ENCODE results near the gene CCNT1. TPM values are rescaled to one million over a fixed set of nuclear protein-coding genes. Genes with fewer than 3 reads are reported as not detected.
A peak's percentile ranks its signal among the peaks of the same experiment; 100 is the strongest.

The CCNT1 gene
- total RNA-seq (2014; rRNA removed; shearing (Covaris generic)) (23.6 and 30.9 TPM in 2 replicates), total RNA-seq (2022) (57.7 and 59.1 TPM in 2 replicates), Bru-seq, nascent RNA (percentile 91 among the genes with signal in this experiment), BruChase-seq, experiment 1, labeled RNA remaining after a 6-hour chase (percentile 83 among the genes with signal in this experiment), BruChase-seq, experiment 2, labeled RNA remaining after a 2-hour chase (percentile 98 among the genes with signal in this experiment)
- long read RNA-seq, full-length matches to known transcripts, result 3 of 14 reads
- long read RNA-seq, partial matches to known transcripts, result 0 of 14 reads
- long read RNA-seq, other reads (novel, unspliced or antisense), result 11 of 14 reads

- ChIA-PET POLR2A (interaction anchor here (0.6 to 1.4 kb wide), 5 partner anchors 34 to 149 kb away, joined by 3 to 4 read pairs (median 4); partner anchors contain the start of genes KANSL2 and RND1), CTCF (ENCODE audit: unreplicated experiment) (no interaction called here)
- peaks cover 47% of the 10 kb centered on the region for H3K79me2 ChIP-seq (ENCODE audit: insufficient read depth, low read depth, low read length)
- no peak for TF ChIP-seq EZH2phosphoT487 (IDR thresholded peaks at IDR 0.05; ENCODE audit: borderline replicate concordance, low read depth, low read length)
- TF ChIP-seq CTCF (conservative IDR thresholded peaks at IDR 0.05; ENCODE audit: low read length), result 0 out of 2 replicates have a peak, but pooled peaks have one; percentile 7
- H3K4me2 ChIP-seq (ENCODE audit: low read length), result peak within 1 kb of the TSS; percentile 99
- peak within 1 kb of the TSS; percentile 87 for H2AFZ ChIP-seq (ENCODE audit: low read length)
- no TSS peak for BruUV-seq (replicated peaks)
- peaks cover 20% of the 10 kb centered on the region; the same call in 1 of the 2 replicates for H3K9me3 ChIP-seq (ENCODE audit: low read length)
- intact Hi-C loops (cut with micrococcal nuclease; ENCODE audit: unreplicated experiment), result loop anchor here (1.0 kb wide), 2 partner anchors 34 to 98 kb away; partner anchors contain the start of gene KANSL2
- H3K27ac ChIP-seq (ENCODE audit: low read depth, low read length, poor library complexity, severe bottlenecking), result peak within 1 kb of the TSS; percentile 82
- peak within 1 kb of the TSS; percentile 92 for H3K4me3 ChIP-seq (ENCODE audit: low read depth, low read length, poor library complexity, severe bottlenecking)
- peak; percentile 100 for DNase-seq (ENCODE audit: low spot score)
- H3K9me2 ChIP-seq (ENCODE audit: insufficient read depth, low read length), result no peaks in the 10 kb centered on the region
- H3K4me1 ChIP-seq (ENCODE audit: insufficient read depth, low read length, poor library complexity, severe bottlenecking), result peaks cover 19% of the 10 kb centered on the region
- H3K36me3 ChIP-seq (ENCODE audit: insufficient read depth, low read length), result peaks cover 35% of the 10 kb centered on the region
- H4K20me1 ChIP-seq (ENCODE audit: insufficient read depth, low read length), result no peaks in the 10 kb centered on the region
Observed at GRCh38 chr12:48716493-48717251, at the start of gene CCNT1. Gene CCNT1 (minus strand): TSS chr12:48716707. CDS start chr12:48716675, 32 bp downstream.

DNA sequence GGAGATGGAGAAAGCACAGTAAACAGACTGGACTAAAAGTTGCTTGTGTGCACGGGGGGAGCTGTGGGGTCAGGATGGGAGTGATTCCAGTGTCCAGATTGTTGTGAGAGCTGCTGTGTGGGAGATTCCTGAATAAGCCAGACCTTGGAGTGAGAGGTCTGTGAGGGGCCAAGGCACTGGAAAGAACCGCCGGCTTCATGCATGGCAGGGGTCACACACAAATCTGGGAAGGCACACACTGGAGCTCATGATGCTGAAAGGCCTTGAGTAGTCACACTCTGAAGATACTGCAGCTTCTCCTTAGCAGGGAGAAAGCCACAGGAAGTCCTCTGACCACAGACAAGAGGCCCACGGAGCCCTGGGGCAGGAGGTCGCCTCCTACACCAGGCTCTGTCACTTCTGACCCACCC, 49.3 kb upstream of the CCNT1 start:
- Histone ChIP-seq H3K27ac (ENCODE audit: low read depth, low read length, poor library complexity, severe bottlenecking) (no peak overlapping the region), H3K9me3 (ENCODE audit: low read length) (no peaks in the 10 kb centered on the region), H3K9me2 (ENCODE audit: insufficient read depth, low read length) (no peaks in the 10 kb centered on the region), H3K79me2 (ENCODE audit: insufficient read depth, low read depth, low read length) (no peaks in the 10 kb centered on the region), H3K4me3 (ENCODE audit: low read depth, low read length, poor library complexity, severe bottlenecking) (no peak overlapping the region), H3K36me3 (ENCODE audit: insufficient read depth, low read length) (no peaks in the 10 kb centered on the region), H4K20me1 (ENCODE audit: insufficient read depth, low read length) (no peaks in the 10 kb centered on the region), H3K4me2 (ENCODE audit: low read length) (no peak overlapping the region), H3K4me1 (ENCODE audit: insufficient read depth, low read length, poor library complexity, severe bottlenecking) (no peaks in the 10 kb centered on the region), H2AFZ (ENCODE audit: low read length) (no peak overlapping the region)
- BruUV-seq (replicated peaks), result no TSS peak
- ChIA-PET CTCF (ENCODE audit: unreplicated experiment) (no interaction called here), POLR2A (no interaction called here)
- no peak for DNase-seq (ENCODE audit: low spot score)
- TF ChIP-seq EZH2phosphoT487 (IDR thresholded peaks at IDR 0.05; ENCODE audit: borderline replicate concordance, low read depth, low read length), result no peak
- no peak for TF ChIP-seq CTCF (conservative IDR thresholded peaks at IDR 0.05; ENCODE audit: low read length)
- intact Hi-C loops (cut with micrococcal nuclease; ENCODE audit: unreplicated experiment), result no loop called here
